Fibroblast of peridontal ligament (primary cell): ENCODE measurements around the gene NUDT22.

Experiments
- DNase-seq: peaks from one replicate; pipeline ENCODE4 v3.0.0-alpha.2; 2010; ENCODE audit errors: extremely low read depth

NUDT22 gene

DNA sequence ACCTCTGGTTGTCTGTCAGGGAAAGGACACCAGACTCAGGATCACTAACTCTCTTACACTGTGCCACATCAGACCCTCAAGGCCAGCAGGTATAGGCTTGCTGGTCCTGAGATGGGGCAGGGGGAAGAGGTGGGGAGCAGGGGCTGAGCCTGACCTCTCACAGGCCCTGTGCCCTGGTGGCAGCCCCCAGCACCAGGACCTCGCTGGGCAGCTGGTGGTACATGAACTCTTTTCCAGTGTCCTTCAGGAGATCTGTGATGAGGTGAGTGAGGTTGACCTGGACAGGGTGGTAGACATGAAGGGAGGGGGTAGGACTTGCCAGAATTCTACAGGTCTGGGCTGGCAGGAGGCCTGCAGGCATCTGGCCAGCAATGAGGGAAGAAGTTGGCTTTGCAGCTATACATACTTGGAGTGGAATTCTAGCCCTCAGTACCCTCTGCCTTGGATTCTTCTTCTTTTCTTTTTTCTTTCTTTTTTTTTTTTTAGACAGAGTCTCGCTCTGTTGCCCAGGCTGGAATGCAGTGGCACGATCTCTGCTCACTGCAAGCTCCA, 1.4 kb downstream of the NUDT22 start:
- no peak for DNase-seq

DNA sequence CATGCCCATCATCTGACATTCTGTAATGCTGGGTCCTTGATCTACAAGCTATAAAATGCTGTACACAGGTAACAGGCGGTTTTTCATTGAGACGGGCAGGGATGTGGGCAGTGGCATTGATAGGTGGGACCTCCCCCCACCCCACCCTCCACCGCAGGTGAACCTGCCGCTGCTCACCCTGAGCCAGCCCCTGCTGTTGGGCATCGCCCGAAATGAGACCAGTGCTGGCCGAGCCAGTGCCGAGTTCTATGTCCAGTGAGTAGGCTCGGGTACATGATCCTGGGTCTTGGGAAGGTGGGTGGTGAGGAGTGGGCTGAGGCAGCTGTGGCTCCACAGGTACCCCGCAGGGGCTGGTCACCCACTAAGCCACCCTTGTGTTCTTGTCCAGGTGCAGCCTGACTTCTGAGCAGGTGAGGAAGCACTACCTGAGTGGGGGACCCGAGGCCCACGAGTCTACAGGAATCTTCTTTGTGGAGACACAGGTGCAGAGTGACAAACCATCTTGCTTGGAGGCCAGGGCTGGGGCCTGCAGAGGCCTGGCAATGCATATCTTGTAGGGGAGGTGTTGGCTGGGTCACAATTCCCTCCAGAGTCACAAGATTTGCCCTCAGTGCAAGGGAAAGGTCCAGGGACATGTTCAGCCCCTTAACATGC, 3.1 kb downstream of the NUDT22 start:
- DNase-seq, result no peak

DNA sequence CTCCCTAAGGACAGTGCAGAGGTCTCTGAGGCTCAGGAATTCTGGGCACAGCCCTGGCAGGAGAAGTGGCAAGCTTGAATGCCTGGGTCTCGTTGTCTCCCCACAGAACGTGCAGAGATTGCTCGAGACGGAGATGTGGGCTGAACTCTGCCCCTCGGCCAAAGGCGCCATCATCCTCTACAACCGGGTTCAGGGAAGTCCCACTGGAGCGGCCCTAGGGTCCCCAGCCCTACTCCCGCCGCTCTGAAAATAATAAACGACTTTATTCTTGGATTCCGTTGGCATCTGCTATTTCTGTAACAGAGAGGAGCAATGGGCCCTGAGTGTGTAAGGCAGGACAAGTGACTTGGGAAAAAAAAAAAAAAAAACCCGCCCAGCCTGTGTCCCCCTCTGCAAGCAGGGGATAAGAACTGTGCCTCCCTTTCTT, 3.7 kb downstream of the NUDT22 start:
- no peak for DNase-seq

DNA sequence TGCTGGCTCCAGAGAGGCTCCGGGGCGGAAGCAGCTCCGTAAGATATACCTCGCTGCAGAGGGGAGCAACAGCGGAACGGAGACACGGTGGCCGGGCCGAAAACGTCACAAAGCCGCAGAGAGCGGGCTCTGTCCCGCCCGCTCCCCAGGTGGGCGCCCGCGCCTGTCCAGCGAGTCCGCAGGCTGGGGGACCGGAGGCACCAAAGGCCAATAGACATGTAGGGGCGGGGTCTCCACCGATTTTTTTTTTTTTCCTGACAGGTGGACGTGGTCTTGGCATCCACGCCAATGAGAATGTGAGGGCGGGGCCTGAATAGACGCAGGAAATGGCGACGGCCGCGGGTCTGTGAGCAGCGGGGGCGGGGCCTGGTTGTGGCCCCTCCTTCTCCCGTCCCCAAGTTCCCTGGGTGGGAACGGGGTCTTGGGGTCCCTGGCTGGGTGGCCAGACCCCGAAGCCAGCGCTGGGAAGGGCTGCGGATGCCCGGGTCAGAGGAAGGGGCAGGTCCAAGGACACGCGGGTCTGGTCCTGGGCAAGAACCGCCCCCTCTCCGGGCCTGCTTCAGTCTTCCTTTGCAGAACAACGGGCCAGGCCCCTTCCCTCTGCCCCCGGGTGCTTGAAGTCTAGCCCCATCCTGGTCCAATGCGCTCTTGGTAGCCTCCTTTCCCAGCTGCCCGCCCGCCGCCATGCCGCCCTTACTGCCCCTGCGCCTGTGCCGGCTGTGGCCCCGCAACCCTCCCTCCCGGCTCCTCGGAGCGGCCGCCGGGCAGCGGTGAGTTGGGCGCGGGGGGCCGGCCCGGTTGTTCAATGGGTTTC, 4.3 kb downstream of the NUDT22 start, which contains the start of gene DNAJC4:
Gene DNAJC4 (plus strand): TSS at position 378 of the 814 bp plus-strand sequence. CDS start 307 bp downstream, at position 685.
- DNase-seq, result peak; percentile 71

DNA sequence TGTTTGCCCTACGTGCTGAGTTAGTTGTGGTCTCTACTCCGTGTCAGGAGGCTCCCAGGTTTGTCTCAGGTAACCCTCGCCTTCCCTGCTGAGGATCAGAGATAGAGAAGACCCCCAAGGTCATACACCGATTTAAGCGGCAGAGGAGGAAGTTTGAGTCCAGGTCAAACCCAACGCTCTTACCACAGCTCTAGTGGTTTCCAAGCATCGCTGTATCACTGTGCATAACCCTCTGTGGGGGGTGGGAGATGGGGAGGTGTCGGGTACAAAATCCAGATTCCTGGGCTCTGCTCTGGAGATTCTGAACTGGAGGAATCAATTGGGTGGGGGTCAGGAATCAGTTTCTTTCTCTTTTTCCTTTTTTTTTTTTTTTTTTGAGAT, 4.9 kb downstream of the NUDT22 start:
- no peak for DNase-seq

DNA sequence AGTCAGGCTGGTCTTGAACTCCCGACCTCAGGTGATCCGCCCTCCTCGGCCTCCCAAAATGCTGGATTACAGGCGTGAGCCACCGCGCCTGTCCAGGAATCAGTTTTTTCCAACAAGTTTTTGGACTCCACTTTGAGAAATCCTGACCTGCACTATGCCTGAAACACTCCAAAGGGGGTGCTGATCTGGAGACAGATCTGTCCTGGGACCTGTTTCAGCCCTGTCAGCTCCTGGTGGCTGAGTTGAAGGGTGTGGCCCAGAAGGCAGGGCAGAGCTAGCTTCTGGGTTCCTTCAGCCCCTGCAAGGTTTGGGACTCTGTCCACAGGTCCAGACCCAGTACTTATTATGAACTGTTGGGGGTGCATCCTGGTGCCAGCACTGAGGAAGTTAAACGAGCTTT, 5.5 kb downstream of the NUDT22 start:
- no peak for DNase-seq

DNA sequence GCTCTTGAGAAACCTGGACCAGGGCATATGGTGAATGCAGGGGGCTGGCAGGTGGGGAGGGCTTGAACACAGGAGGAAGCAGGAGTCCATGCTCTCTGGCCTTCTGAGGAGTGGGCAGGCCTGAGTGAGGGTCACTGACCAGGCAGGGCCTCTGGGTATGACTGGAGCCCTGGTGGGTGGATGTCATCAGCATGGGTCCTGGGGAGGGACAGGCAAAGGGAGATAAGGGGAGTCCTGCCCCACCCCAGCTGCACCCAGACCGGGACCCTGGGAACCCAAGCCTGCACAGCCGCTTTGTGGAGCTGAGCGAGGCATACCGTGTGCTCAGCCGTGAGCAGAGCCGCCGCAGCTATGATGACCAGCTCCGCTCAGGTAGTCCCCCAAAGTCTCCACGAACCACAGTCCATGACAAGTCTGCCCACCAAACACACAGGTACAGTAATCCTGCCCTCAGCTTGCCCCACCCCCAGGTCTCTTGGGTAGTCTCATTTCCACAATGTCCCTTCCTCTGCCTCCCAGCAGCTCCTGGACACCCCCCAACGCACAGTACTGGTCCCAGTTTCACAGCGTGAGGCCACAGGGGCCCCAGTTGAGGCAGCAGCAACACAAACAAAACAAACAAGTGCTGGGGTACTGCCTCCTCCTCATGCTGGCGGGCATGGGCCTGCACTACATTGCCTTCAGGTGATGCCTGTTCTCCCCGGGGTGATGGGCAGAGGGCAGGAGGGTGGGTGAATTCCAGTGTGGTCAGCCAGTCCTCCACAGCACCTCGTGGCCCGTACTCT, 6.3 kb downstream of the NUDT22 start:
- no peak for DNase-seq

DNA sequence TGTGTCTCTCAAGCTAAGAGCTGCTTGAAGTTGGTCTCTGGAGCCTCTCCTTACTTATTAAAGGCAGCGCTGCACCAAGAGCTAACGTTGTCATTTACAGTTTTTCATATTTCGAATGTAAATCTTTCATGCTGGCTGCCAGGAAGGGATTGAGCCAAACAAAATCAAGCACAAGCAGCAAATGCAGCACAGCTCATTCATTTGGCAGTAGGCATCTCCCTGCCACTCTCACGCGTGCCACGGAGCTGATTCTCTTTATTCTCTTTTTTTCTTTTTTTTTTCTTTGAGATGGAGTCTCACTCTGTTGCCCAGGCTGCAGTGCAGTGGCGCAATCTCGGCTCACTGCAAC, 6.9 kb downstream of the NUDT22 start:
- no peak for DNase-seq

DNA sequence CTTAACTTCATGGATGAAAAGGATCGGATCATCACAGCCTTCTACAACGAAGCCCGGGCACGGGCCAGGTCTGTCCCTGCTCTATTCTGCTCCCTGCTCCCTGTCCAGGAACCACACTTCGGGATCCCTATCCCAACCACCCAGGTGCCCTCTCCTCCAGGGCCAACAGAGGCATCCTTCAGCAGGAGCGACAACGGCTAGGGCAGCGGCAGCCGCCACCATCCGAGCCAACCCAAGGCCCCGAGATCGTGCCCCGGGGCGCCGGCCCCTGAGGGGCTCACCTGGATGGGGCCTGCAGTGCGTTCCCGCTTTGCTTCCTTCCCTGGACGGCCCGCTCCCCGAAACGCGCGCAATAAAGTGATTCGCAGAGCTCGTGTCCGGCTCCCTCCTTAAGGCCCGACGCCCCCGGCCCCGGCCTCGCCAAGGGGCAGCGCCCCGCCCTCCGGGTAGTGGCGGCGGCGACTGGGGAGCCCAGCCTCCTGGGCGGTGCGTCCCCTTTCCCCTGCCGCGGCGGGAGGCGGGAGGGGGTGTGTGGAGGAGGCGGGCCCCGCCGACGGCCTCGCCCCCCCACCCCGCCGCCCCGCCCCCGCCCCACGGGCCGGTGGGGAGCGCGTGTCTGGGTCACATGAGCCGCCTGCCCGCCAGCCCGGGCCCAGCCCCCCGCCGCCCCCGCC, 8.0 kb downstream of the NUDT22 start, which contains the start of gene VEGFB:
Gene VEGFB (plus strand): TSS at position 672 of the 674 bp plus-strand sequence. CDS start 250 bp downstream, outside the sequence.
- DNase-seq, result no peak

DNA sequence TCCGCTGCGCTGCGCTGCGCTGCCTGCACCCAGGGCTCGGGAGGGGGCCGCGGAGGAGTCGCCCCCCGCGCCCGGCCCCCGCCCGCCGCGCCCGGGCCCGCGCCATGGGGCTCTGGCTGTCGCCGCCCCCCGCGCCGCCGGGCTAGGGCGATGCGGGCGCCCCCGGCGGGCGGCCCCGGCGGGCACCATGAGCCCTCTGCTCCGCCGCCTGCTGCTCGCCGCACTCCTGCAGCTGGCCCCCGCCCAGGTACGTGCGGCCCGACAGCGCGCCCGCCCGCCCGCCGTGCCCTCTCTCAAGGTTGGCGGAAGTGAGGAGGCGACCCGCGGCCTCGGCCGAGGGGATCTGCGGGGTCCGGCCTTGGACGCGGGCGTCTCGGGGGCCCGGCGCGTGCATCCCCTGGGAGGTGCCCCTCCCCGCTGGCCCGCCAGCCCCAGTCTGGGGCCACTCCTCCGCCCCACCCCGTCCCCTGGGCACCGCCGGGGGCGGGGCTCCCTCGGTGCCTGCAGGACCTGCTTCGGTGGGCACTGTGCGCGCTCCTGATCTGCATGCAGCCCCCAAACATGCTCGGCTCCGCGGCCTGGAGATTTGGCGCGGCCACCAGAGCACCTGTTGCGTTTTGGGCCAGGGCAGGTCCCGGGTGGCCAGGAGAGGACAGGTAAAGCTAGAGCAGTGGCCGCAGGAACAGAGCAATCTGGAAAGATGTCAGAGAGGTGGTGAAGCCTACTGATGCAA, 8.7 kb downstream of the NUDT22 start:
- no peak for DNase-seq

DNA sequence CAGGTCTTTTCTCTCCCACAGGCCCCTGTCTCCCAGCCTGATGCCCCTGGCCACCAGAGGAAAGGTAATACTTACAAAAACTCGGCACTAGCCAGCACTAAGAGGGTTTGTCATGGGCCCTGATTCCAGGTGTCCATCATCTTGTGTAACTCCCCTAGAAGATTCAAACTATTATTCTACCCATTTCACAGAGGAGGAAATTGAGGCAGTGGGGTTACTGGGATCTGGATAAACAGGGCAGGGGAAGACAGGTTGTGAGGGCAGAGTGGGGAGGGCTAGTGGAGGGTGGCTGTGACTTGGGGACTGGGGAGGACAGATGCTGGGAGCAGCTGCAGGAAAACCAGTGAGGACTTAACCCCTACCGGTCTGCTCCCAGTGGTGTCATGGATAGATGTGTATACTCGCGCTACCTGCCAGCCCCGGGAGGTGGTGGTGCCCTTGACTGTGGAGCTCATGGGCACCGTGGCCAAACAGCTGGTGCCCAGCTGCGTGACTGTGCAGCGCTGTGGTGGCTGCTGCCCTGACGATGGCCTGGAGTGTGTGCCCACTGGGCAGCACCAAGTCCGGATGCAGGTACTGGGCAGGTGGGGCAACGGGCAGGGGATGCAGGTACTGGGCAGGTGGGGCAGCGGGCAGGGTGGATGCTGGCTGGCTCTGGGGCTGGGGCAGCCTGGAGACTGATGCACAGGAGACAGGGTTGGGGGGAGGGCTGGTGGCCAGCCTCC, 9.5 kb downstream of the NUDT22 start:
- DNase-seq, result no peak

DNA sequence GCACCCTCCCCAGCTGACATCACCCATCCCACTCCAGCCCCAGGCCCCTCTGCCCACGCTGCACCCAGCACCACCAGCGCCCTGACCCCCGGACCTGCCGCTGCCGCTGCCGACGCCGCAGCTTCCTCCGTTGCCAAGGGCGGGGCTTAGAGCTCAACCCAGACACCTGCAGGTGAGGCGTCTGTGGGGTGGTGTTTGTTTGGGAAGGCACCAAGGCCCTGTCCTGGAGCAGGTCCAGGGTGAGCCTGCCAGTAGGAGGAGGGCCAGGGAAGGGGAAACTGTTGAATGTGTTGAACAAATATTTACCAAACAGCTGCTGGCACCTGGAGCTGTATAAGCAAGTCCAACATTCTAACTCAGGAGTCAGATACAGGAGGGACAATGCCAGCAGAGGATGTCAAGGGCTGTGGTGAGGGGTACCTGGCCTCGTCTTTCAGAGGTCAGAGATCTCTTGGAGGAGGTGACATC, 11.4 kb downstream of the NUDT22 start:
- DNase-seq, result no peak

DNA sequence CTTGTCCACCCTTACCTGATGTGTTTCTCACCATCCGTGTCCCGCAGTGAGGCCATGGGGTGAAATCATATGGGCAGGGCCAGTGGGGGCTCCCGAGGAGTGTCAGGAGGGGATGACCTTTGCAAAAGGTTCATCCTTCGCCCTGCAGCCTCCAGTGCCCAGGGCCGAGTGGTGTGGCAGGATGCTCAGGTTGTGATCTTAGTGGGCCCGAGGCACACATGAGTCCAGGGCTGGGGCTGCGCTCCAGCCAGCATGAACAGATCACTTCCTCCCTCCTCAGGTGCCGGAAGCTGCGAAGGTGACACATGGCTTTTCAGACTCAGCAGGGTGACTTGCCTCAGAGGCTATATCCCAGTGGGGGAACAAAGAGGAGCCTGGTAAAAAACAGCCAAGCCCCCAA, 12.0 kb downstream of the NUDT22 start:
- no peak for DNase-seq

DNA sequence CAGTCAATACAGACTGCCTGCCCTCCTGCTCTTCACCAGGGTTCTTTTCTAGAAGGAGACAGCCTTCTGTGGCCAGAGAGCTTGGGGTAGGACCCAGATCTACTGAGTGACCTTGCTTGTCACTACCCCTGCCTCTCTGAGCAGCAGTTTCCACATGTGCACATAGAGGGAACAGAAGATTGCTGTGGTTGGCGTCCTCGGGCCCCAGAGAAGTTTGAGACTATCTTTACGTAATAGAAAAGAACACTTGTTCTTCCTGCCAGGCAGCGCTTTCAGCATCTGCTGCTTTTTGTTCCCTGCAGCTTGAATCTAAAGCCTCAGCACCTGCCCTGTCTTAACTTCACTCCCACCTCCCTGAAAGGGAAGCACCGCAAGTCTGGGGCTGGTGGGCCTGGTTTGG, 12.9 kb downstream of the NUDT22 start:
- no peak for DNase-seq

DNA sequence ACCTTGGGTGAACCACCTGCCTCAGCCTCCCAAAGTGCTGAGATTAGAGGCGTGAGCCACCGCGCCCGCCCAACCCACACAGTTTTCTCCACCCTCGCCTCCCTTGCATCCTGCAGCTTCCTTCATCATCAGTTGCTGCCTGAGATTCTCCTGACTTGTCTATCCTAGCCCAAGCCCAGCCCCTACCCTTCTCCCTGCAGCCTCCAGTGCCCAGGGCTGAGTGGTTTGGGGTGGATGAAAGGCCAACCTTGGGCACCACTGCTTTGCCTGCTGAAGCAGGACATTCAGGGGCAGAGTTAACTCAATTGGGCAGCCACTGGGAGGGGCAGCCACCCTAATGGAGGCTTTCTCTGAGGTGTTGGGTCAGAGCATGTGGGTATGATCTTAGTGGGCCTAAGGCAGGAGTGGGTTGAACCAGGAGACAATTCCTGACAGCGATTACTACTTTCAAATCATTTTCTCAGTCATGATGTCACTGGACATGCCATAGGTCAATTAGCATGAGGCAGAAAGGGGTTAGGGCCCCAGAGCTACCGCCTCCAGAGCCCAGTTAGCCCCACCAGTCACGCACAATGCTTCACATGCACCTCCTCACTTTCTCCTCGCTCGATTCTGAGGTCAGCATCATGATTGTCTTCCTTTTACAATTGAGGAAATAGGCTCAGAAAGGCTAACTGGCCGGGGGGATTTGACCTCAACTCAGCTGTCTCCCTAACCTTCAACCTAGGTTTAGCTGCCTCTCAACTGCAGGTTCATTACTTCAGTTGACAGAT, 13.8 kb downstream of the NUDT22 start:
- no peak for DNase-seq

DNA sequence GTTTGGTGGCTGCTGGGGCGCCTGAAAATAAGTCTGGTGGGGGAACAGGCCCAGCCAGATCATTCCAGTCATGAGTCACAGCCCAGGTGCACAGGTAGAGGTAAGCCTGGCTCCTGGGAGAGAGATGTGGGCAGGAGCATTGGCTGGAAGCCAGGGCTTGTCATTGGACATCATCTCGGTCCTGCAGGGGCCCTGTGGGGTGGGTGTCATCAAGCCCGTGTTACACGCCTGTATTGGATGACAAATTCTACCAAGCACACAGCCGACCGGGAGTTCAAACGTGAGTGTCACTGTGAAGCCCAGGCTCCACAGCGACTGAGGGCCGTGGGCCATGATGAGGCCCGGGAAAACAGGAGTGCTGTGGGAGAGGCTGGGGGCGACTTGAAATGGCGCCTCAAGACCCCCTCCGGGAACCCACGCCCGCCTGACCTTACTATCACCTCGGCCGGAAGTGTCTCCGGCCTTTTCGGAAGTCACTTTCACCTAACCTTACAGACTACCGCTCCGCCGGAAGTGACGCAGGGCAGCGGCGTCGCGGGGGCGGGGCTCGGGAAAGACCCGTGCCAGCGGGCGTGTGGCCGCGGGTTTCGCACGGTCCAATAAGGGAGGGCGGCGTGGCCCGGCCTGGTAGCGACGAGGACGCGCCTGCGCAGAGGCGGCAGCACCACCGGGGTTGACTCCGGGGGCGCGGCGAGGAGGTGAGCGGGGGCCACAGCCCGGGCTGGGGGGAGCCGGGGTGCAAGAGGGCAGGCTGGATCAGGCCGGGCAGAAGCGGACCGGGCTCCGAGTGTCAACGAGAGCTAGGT, 14.6 kb downstream of the NUDT22 start, which contains the start of gene FKBP2:
Gene FKBP2 (plus strand): TSS at position 661 of the 806 bp plus-strand sequence. CDS start 1,293 bp downstream, outside the sequence.
- DNase-seq, result peak; percentile 94

DNA sequence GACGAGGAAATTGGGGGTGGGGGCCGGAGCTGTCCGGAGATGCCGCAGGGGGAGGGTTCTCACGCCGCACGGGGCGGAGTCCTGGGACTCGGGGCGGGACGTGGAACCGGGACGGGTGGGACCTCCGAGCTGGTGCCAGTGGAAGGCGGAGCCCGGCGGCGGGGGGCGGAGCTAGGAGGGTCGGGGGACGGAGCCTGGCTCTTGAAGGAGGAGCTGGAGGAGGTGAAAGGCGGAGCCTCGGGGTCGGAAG, 15.1 kb downstream of the NUDT22 start:
- DNase-seq, result peak; percentile 98

DNA sequence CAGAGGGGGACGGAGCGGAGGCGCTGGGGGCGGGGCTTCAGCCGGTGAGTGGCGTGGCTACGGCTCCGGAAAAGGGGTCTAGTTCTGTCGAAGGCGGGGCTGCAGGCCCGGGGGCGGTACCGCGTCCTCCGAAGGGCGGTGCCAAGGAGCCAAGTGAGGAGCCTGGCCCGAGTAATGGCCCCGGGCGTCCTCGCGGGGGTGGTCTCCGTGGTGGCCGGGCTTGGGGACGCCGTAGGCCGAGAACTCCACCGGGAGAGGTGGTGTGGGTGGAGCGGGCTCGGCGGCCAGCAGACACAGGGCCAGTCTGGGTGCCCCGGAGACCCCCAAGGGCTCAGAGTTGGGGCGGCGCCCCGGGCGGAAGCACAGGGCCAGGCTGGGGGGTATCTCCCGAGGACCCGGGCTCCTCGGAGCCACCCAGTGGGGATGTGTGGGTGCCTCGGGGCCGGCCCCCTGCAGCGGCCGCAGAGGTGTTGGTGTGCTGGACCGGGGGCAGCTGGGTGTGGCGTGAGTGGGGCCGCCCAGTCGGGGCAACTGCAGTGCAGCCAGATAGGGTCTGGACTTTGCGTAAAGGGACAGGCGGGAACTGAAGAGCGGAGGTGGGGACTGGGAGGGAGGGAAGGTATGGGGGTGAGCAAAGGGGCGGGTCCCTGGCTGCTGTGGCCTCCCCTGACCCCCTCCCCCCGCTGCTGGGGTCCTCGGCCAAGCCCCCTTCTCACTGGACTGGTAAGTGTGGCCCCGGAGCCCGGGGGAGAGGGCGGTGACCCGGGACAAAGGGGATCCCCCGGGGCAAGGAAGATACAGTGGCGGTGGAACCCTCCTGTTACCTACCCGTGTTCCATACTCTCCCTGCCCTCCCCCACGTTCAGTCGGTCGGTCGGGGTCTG, 15.7 kb downstream of the NUDT22 start:
- DNase-seq, result no peak
